ENCODE measurements around the gene F2RL1. TPM values are rescaled to one million over a fixed set of nuclear protein-coding genes. Genes with fewer than 3 reads are reported as not detected.

F2RL1 gene
- total and polyA plus RNA-seq, 2 of the 13 experiments (the other 11 are each of a cell fraction or from before 2014, with no cell fraction given): 9.9 to 23.0 TPM

- no peak for TF ChIP-seq NCOR1 (IDR thresholded peaks at IDR 0.05; ENCODE audit: borderline replicate concordance, low read length)
- TF ChIP-seq KLF9 (CRISPR knock-in tag; IDR thresholded peaks at IDR 0.05; ENCODE audit: low read depth): no peak
- TF ChIP-seq TCF12 (IDR thresholded peaks at IDR 0.05): no peak
- TF ChIP-seq TCF12 (CRISPR knock-in tag; IDR thresholded peaks at IDR 0.05): no peak
- TF ChIP-seq NCOA2 (CRISPR knock-in tag; IDR thresholded peaks at IDR 0.05): peak; percentile 55
- TF ChIP-seq ZNF546 (CRISPR knock-in tag; conservative IDR thresholded peaks at IDR 0.05): no peak
- no peak for TF ChIP-seq ZNF674 (CRISPR knock-in tag; IDR thresholded peaks at IDR 0.05; ENCODE audit: low read depth)
- TF ChIP-seq ZNF644 (CRISPR knock-in tag; IDR thresholded peaks at IDR 0.05; ENCODE audit: low read depth): no peak
- no peak for TF ChIP-seq PHF20 (CRISPR knock-in tag; IDR thresholded peaks at IDR 0.05)
- TF ChIP-seq ZNF331 (CRISPR knock-in tag; IDR thresholded peaks at IDR 0.05): no peak
- TF ChIP-seq, protein P1, sequence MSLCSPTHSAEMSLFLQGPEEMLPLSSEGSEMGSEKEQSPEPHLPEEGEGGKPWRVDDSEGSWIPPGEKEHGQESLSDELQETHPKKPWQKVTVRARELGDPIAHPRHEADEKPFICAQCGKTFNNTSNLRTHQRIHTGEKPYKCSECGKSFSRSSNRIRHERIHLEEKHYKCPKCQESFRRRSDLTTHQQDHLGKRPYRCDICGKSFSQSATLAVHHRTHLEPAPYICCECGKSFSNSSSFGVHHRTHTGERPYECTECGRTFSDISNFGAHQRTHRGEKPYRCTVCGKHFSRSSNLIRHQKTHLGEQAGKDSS (CRISPR knock-in tag; IDR thresholded peaks at IDR 0.05; ENCODE audit: borderline replicate concordance, low read depth): no peak
- TF ChIP-seq SPEN (CRISPR knock-in tag; IDR thresholded peaks at IDR 0.05; ENCODE audit: low read depth): no peak
- no peak for TF ChIP-seq ZNF180 (CRISPR knock-in tag; IDR thresholded peaks at IDR 0.05; ENCODE audit: borderline replicate concordance, low read depth)
- TF ChIP-seq ZNF235 (CRISPR knock-in tag; IDR thresholded peaks at IDR 0.05; ENCODE audit: borderline replicate concordance): no peak
- TF ChIP-seq KAT8 (CRISPR knock-in tag; IDR thresholded peaks at IDR 0.05): no peak
- TF ChIP-seq, protein P2, sequence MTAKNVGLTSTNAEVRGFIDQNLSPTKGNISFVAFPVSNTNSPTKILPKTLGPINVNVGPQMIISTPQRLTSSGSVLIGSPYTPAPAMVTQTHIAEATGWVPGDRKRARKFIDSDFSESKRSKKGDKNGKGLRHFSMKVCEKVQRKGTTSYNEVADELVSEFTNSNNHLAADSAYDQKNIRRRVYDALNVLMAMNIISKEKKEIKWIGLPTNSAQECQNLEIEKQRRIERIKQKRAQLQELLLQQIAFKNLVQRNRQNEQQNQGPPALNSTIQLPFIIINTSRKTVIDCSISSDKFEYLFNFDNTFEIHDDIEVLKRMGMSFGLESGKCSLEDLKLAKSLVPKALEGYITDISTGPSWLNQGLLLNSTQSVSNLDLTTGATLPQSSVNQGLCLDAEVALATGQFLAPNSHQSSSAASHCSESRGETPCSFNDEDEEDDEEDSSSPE (CRISPR knock-in tag; IDR thresholded peaks at IDR 0.05): no peak
- TF ChIP-seq CHCHD3 (CRISPR knock-in tag; IDR thresholded peaks at IDR 0.05): no peak
- no peak for TF ChIP-seq NR3C1 (CRISPR knock-in tag; IDR thresholded peaks at IDR 0.05)
- TF ChIP-seq ISL2 (CRISPR knock-in tag; IDR thresholded peaks at IDR 0.05): peak; percentile 46; the same call in 1 of the 2 replicates
- no peak for TF ChIP-seq ZNF460 (CRISPR knock-in tag; IDR thresholded peaks at IDR 0.05; ENCODE audit: borderline replicate concordance)
- TF ChIP-seq YEATS4 (CRISPR knock-in tag; IDR thresholded peaks at IDR 0.05; ENCODE audit: borderline replicate concordance): no peak
- no peak for TF ChIP-seq SOX6 (IDR thresholded peaks at IDR 0.05)
- peak; percentile 45; the same call in 1 of the 2 replicates for TF ChIP-seq SOX6 (CRISPR knock-in tag; IDR thresholded peaks at IDR 0.05)
- no peak for TF ChIP-seq ZNF282 (IDR thresholded peaks at IDR 0.05; ENCODE audit: partially characterized antibody)
- TF ChIP-seq ARID4A (CRISPR knock-in tag; IDR thresholded peaks at IDR 0.05; ENCODE audit: borderline replicate concordance): no peak
- TF ChIP-seq HMG20B (CRISPR knock-in tag; conservative IDR thresholded peaks at IDR 0.05): no peak
These were observed 12.9 kb upstream of the F2RL1 start (continued) for GRCh38 chr5:76805821-76806505.

Measured in HepG2 (cell line).